Kasumi-1 (cell line): Measurements from ENCODE around the gene SP3.
"Not testable (repeated sequence)": the region's sequence is repeated elsewhere in the genome, so short reads cannot be mapped to it uniquely, and the experiment has no call there.

Experiments
- DNase-seq, 2 experiments: peaks; one replicate each; lab custom pipeline; 2025; lab: John Stamatoyannopoulos, UW

The SP3 gene

GRCh38 chr2:173891315-173892037, 73.7 kb downstream of the SP3 start:
- DNase-seq = no peak

- DNase-seq = not testable (repeated sequence)
Measured at GRCh38 chr2:173889464-173889863, 75.7 kb downstream of the SP3 start.

GRCh38 chr2:173886613-173887012, 78.6 kb downstream of the SP3 start:
- DNase-seq = no peak

- DNase-seq = no peak
Measured at GRCh38 chr2:173884025-173884802, 81.0 kb downstream of the SP3 start.

DNA sequence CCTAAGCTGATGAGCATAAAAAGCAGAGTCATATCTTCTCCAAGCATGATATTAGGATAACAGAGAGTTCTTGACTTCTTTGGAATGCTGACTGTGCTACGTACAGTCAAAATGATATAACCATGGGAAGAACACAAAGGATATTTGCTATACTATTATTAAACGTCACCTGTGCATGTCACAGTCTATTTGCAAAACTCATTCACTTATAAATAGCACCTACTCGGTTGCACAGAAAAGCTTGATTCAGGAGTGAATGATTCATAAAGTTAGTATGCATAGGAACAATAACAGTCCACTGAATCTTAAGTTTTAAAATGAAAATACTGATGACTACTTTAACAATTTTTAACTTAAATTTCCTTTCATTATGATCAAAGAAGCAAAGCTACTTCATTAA, 83.3 kb downstream of the SP3 start:
- DNase-seq = no peak

GRCh38 chr2:173881461-173881860, 83.7 kb downstream of the SP3 start:
- DNase-seq = peak; percentile 96 to 97

DNA sequence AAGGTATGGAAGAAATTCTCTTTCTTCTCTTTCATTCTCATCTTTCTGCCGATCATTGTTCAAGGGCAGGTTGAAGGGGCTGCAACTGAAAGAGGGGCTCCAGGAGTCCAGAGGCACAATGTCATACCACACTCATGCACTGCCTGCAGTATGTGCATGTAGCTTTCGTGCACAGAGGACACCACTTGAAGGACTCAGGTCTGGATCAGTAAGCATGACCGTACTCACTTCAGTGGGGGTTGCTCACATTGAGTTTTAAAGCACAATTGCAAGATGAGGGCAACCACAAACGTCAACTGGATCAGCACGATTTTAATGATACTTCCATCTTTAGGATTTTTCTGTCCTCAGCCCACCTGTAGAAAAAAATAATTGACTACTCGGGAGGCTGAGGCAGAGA, 84.6 kb downstream of the SP3 start:
- DNase-seq = no peak

GRCh38 chr2:173876833-173877413, 88.2 kb downstream of the SP3 start:
- DNase-seq = no peak

DNA sequence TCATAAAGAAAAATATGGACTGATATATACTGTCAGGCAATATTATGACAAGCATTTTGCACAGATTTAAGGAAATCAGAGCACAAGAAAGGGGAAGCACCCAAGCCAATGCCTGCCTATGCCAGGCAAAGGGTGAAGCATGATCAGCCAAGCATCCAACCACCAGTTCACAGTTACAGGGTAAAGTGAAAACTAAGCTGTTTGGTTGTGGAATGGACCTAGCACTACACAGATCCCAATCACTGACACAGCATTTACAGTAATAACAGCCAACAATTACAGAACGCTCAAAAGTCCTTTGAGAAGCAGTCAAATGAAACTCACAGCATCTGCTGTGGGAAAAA, 90.3 kb downstream of the SP3 start:
- peak; percentile 54 to 58 for DNase-seq

DNA sequence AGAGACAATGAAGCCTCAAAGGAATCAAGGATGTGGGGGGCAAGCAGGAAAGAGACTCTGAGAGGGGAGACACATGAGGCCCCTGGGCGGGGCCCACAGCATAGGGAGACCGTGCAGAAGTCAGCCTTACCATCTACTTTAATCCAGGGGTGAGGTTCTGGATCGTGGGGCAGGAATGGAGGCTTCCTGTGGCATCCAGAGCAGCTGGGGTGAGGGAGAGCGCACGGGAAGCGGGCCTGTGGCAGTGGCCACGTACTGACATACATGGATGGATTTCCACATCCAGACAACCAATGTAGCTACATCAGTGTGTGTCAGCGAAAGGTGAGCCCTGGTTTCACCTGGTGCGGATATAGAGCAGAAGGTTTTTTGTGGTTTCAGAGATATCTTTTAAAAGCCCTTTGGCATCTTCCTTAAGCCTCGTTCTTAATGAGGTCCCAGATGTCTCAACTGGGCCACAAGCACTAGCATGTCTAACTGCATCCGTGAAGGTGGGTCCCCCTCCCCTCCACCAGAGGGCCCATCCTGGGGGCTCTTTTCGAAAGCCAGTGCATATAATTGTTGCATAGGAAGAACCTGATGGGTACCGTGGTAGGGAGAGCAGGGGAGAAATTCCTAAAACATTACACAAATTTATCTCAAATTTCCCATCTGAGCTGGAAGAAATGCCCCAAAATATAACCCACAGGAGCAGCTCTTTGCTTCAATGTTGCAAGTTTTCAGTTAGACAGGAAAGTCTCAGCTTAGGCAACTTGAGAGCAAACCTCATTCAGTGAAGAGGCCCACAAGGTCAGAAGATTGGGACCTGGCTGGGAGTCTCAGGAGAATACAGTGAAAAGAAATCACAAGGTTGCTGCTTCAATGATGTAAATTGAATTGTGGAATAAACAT, 90.9 kb downstream of the SP3 start:
- peak in 1 of 2 experiments; percentile 54 for DNase-seq

DNA sequence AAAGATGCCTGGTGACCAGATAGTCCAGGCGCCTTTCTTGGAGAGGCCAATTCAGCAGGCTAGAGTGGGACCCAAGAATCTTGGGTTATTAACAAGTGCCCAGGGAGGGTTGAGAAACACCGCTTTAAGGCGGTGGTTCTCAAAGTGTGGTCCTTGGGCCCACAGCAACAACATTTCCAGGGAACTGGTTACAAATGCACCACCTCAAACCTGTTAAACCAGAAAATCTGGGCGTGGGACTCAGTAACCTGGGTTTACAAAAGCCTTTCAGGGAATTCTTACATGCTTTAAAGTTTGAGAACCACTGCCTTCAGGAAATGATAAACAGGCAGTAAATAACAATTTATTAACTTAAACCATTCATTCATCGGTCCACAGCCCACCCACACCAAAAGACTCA, 92.5 kb downstream of the SP3 start:
- DNase-seq = no peak

- no peak for DNase-seq
Measured at GRCh38 chr2:173869244-173870229, 95.6 kb downstream of the SP3 start.

DNA sequence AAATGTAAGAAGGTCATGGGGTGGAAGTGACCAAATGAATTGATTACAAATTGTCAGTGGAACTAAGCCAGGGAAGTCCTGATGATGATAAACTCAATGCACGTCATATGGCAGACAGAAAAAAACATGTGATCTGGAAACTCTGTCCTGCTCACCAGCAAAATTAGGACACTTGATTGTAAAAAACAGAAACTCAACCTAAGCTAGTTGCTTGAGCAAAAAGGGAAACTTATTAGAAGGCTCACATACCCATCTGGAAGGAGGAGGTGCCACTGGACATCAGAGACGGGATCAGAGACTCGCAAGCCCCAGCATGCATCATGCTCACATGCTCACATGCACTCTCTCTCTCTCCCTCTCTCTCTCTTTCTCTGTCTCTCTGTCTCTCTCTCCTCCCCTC, 96.8 kb downstream of the SP3 start:
- no peak for DNase-seq

DNA sequence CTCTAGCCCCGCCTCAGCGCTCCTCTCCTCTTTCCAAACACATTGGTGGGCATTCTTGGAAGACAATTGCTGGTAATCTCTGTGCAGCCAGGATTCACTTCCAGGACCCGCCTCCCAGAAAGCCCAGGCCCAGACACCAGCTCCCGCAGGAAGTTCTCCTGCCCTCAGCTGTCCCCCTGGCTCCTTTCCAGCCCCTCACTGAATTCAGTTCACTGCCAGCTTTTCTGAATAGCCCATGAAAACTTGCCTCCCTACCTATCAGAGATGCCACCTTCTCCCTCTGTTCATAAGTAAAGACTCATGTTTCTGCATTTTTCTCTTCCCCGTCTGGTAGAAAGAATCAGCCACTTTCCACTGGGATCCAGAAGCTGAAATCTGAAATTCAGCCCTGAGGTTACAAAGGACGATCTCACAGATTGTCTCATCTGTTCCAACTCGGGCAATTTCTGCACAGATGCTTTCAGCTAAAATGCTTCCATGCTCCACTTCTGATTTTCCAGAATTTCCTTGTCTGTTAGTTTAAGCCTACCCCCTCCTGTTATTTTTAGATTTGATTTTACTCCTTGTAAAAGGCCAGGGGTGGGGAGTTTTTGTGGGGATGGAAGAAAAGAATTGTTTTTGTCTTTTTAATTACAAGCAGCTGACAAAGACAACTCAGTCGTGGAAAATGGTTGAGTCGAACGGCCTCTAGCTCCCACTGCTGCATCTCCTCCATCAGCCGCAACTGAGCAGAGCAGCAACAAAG, 98.1 kb downstream of the SP3 start:
- DNase-seq = no peak

GRCh38 chr2:173865971-173866873, 99.0 kb downstream of the SP3 start:
- DNase-seq = no peak

GRCh38 chr2:173862612-173863217, 102.5 kb downstream of the SP3 start:
- no peak for DNase-seq

GRCh38 chr2:173860566-173860965, 104.6 kb downstream of the SP3 start:
- DNase-seq = peak; percentile 78 to 88

- peak; percentile 75 to 80 for DNase-seq
Measured at GRCh38 chr2:173860082-173860481, 105.1 kb downstream of the SP3 start.

GRCh38 chr2:173858291-173858731, 106.9 kb downstream of the SP3 start:
- no peak for DNase-seq
